GM19238 (cell line): ENCODE measurements around the gene ASCL2.
"Not testable (repeated sequence)": the region's sequence is repeated elsewhere in the genome, so short reads cannot be mapped to it uniquely, and the experiment has no call there.

Experiments used
- DNase-seq: peaks from one replicate; pipeline ENCODE4 v3.0.0; 2011; ENCODE audit warnings: low spot score; ENCODE audit not compliant: insufficient read length

Gene ASCL2

DNA sequence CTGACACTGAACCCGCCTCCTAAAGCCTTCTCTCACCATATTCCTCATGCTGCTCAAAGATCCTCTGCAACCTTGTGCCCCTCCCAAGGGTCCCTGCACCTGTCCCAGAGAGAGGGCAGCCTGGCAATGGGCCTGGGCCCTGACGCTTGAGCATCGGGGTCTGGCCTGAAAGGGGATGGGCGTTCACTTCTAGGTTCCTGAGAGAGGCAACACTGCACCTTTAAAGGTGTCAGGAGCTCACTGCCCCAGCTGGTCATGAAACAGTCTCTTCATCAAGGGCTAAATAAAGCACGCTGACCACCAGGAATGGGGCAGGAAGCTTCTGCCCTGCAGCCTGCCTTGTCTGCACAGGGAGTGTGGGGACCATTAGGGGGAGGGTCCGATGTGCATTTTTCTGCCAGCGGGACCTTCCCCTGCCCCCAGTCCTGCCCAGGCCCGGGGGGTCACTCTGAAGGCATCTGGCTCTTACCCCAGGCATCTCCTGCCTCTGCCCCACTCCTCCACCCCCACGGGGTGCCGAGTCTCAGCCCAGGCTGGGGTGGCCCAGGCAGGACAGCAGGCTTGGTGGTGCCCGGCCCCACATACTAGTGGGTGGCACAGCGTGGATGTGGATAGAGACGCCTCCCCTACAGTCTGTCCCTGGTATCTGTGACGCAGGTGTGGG, 27.9 kb upstream of the ASCL2 start:
- no peak for DNase-seq

DNA sequence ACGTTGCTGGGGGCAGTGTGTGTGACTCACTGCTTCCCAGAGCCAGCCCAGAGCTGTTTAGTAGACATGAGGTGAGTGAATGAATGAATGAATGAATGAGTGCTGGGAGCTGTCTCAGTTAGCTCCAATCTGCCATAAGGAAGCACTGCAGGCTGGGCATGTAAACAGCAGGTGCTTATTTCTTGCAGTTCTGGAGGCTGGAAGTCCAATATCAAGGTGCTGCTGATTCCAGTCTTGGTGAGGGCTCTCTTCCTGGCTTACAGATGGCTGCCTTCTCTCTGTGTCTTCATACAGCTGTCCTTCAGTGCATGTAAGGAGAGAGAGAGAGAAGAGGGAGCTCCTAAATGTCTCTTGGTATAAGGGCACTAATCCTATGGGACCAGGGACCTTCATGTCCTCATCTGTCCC, 27.2 kb upstream of the ASCL2 start:
- DNase-seq, result no peak

DNA sequence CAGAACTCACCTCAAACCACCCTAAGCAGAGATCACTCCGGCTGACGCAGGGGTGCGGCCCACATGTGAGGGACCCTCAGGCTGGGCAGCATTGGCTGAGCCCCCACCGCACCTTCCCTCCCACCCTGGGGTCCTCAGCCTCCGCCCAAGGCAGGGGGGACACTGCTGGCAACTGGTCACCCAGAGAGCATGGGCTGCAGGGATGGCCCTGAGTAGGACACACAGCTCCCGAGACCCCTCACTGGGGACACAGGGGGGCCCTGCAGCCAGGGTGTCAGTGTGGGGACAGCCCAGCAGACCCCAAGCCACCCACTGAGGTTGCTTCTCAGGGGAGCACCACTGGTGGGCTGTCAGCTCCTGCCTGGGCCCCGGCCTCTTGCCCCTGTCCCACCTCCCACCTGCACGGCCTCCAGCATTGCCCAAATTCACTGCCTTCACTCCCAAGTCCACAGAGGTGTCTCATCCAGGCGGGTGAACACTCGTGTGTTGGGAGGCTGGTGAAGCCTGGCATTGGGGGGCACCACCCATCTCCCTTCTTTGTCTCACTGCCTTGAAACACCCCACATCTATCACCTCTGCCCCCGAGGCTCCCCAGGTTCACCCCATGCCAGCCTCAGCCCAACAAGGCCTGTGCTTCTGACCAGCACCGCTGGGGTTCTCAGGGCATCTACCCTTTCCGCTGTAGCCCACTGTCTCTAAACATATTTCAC, 26.7 kb upstream of the ASCL2 start:
- DNase-seq, result no peak

DNA sequence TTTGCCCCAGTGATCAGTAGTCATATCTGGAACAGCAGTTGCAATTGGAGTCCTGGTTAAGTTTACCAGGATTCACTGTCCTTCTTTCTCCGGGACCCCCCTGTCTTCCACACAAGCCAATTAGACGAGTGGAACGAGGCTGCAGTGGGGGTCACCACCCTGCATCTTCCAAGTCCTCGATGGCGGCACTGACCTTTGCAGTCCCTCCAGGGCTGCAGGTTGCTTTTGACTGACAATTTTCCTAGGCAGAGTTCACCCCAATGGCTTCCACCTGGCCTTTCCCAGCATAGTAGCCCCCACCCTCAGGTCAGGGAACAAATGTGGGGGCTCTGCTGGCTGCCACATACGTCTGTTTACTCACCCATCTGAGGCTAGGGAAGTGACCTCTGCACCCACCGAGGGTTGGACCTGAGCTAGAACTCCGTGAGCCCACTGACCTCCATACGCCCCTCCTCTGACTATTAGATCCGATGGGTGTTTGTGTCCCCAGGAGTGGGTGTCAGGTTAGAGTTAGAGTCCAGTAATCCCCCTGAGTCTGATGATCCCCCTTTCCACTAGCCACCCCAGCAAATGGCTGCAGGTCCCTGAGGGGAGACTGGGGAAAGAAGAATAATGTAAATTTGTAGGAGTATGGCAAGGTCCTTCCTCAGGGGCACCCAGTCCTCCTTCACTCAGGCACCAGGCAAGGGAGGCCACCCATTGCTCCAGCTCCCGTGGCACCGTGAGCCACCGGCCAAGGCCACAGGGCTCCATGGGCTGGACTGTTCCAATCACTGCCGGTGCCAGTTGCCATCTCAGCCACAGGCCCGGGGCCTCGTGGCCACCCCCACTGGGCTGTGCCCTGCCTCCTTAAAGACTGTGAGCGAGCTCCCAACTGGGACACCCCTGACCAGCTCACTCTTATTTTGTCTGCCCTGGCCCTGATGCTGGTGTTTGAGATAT, 25.9 kb upstream of the ASCL2 start:
- no peak for DNase-seq

DNA sequence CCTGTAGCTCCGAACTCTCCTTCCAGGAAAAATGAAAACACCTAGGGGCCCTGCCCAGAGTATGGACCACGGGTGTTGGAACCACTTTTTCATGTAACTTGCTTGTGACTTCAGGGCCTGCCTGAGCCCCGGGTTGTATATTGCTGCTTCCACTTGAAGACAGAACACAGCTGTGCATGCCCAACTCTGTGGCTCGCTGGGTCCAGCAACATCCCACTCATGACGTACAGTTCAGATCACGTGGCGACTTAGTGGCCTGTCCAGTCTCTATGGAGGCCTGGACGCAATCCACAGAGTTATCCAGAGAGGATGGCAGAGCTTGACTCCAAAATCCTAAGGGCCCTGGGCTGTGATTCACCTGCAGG, 24.5 kb upstream of the ASCL2 start:
- DNase-seq, result no peak

DNA sequence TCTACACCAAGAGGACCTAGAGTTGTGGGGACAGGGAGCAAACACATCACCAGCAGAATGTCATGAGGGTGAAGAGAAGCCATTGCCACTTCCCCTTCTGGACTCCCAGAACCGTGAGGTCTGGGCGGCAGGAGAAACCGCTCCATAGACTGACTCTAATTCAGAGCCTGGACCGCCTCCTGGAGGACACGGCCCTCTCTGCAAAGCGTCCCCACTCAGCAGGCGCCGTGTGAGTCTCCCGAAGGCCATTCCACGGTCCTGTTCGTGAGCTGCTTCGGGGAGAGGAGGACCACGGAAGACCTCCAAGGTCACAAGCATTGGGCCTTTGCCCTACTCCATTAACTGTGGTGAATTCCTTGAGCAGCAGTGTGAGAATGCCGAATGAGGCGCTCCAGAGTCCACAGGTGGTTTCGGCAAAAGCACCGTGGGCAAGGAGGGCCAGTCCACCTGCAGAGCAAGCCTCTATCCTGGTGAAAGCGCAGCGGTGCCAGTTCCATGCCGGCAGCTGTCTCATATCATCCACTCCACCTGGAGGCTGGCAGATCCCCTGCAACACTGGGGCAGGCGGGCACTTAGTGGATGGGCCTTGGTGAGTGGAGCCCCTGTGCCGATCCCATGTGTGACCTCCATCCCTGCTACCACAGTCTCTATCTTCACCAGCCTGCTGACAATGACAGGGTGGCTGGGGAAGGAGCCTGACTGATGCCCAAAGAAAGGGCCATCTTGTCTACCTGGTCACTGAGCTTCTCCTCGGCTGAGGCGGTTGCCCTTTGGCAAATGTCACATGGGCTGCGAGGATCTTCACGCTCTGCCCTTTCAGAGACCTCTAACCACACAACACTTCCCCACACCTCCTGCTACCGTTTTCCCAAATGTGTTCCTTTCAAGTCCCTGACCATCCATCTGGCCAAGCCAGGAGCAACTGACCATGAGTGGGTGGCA, 23.9 kb upstream of the ASCL2 start:
- DNase-seq, result no peak

DNA sequence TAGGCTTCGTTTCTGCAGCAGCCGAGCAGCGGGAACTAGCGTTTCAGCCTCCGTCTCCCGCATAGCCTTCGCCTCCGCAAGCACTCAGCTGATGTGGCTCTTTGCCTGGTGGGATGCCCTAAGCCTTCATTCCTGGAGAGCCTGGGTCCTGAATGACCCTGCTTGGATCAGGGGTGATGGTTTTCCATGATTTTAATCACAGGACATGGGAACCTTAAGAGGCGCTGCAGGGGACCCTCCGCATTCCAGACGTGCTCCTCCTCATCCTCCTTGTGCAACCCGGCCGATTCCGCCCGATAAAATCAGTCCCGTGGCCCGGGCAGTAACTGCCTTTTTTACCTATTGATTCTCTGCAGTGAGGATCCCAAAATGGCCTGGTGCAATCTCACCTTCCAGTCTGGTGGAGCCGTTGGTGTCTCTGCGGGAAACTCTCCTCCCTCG, 23.2 kb upstream of the ASCL2 start:
- no peak for DNase-seq

DNA sequence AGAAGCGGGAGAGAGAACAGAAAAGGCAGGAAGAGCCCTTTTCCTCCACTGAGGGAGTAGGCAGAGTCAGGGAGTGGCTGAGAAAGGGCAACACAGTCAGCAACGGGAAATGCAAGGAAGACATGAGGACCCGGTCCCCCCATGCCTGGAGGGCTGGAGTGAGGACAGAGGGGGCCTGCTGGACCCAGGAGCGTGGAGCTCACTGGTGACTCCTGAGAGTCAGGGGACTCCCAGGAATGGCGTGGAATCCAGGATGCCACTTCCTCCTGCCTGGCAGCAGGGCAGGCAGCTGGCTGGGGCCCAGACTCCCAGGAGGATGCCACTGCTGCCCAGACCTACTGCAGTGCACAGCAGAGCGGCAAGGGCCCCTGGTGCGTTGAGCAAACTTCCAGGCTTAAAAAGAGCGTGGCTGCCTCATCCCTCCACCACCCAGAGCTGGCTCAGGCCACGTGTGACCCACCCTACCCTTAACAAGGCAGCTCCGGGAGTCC, 20.0 kb upstream of the ASCL2 start:
- no peak for DNase-seq

DNA sequence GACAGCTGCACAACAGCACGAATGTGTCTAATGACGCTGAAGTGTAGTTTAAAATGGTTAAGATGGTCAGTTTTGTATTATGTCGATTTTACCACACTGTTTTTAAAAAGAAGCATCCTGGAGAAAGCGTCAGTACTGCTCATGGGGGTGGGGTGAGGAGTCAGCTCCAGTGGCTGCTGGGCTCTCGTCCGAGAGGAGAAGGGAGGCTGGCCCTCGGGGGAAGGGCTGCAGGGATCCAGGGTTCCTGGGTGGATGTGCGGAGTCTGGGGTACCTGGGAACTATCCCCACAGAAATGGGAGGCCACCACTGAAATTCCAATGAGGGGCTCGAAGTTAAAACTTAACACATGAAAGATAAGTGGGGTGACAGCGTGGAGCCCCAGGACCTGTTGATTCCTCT, 19.5 kb upstream of the ASCL2 start:
- no peak for DNase-seq

DNA sequence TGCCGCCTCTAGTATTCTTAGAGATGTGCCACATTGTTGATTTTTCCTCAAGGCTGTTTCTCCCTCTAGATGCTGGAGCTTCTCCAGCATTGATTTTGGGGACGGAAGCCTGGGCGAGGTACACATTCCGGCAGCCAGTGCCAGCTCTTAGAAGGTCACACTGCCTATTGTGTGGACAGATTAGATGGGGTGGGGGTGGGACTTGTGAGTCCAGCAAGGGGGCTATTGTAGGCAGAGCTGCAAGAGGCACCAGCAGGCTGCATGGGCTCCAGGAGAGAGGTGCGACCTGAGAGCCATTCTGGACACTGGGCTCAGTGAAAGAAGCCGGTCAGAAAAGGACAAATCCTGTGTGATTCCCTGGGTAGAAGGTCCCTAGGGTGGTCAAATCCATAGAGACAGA, 19.0 kb upstream of the ASCL2 start:
- DNase-seq, result no peak

DNA sequence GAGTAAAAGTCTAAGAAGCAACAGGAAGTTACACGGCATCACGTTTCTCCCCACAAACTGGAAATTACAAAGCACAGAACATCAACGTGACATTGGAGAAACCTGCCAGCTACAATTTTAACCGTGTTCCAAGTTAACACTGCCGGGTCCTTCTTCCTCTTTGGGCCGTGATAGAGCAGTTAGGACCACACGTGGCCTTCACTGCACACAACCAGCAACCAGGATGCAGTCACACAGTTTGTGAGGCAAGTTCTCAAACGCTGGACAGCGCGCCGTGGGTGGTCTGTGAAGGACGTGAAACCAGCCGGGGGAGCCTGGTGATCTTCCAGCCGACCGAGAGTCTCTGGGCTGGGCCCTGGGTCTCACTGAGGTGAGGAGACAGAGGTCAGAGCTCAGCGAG, 16.7 kb upstream of the ASCL2 start:
- DNase-seq, result no peak

DNA sequence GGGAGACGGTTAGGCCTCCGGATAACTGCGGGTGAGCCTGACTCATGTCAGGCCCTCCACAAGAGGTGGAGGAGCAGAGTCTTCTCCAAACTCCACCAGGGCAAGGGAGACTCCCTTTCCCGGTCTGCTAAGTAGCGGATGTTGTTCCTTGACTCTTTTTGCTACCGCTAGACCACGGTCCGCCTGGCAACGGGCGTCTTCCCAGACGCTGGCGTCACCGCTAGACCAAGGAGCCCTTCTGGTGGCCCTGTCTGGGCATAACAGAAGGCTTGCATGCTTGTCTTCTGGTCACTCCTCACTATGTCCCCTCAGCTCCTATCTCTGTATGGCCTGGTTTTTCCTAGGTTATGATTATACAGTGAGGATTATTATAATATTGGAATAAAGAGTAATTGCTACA, 16.0 kb upstream of the ASCL2 start:
- not testable (repeated sequence) for DNase-seq

DNA sequence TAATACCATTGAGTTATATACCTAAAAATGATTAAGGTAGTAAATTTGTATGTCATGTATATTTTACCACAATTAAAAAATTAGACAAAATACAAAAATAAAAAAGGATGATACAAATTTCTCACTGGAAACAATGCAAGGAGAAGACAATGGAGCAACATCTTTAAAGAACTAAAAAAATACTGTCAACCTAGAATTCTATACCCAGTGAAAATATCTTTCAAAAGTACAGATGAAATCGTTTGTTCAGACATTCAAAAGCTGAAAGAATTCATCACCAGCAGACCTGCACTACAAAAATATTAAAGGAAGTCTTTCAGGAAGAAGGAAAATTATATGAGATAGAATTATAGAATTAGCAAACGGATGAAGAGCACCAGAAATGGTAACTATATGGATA, 9.8 kb upstream of the ASCL2 start:
- DNase-seq, result no peak

DNA sequence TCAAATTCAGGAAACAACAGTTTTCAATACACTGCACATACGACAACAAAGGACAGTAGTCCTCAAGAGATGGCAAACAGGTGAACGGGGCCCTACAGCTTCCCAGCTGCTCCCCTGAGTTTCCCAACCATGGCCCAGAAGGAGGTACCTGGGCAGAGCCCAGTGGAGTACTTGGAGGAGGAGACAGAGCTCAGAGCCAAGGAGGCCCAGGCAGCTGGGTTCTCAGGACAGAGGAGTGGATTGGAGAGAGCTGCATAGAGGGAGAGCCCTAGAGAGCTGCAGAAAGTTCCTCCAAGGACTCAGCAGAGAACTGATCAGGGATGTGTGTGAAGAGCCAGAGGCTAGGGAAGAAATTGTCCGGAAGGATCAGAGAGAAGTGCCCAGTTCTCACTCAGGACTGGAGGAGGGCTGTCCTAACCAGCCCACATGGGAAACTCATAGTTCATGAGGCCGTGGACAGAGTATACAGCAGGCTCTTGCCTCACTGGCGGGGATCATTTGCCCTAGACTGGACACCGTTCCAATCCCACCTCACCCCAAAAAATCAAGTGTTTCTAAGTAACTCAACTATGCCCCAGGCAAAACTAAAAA, 7.6 kb upstream of the ASCL2 start:
- DNase-seq, result no peak

DNA sequence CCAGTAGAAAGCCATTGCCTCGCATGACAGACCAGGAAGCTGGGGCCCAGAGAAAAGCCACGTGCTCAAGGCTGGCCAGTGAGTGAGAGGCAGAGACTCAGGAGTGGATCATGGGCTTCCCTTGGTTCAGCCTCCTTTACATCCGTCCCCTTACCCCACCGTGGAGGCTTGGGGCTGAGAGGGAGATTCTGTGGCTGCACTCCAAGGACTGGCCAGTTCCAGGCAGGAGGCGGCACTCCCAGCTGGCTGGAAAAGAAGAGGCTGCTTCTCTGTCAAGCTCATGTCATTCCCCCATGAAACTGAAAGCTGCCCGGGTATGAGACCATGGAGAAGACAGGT, 6.6 kb upstream of the ASCL2 start:
- no peak for DNase-seq

DNA sequence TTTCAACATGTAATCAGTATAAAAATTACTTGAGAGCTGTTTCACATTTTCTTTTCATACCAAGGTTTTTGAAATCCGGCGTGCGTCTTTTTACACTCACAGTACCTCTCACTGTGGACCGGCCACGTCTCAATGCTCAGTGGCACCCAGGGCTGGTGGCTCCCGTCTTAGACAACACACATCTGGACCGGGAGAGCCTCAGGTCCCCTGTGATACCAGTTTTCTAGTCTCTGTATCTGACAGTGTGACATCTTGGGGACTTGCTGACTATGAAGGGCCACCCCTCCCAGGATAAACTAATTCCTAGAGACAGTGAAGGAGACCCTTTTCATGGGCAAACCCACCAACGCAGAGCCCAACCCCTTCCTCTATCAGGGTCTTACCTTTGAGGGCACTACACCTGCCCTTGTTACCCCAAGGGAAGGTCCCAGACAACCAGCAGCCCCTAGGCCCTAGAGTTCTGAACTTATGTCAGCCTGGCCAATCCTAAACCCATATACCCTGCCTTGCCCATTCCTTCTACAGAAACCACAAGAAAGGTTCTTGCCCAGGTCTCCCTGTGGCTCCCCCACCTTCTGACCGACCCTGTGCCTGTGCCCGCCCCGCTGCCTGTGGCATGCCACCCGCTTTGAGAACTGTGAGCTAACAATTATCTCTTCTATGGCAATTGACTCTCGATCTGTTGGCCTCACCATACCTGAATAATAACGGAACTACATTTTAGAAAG, 6.1 kb upstream of the ASCL2 start:
- no peak for DNase-seq

DNA sequence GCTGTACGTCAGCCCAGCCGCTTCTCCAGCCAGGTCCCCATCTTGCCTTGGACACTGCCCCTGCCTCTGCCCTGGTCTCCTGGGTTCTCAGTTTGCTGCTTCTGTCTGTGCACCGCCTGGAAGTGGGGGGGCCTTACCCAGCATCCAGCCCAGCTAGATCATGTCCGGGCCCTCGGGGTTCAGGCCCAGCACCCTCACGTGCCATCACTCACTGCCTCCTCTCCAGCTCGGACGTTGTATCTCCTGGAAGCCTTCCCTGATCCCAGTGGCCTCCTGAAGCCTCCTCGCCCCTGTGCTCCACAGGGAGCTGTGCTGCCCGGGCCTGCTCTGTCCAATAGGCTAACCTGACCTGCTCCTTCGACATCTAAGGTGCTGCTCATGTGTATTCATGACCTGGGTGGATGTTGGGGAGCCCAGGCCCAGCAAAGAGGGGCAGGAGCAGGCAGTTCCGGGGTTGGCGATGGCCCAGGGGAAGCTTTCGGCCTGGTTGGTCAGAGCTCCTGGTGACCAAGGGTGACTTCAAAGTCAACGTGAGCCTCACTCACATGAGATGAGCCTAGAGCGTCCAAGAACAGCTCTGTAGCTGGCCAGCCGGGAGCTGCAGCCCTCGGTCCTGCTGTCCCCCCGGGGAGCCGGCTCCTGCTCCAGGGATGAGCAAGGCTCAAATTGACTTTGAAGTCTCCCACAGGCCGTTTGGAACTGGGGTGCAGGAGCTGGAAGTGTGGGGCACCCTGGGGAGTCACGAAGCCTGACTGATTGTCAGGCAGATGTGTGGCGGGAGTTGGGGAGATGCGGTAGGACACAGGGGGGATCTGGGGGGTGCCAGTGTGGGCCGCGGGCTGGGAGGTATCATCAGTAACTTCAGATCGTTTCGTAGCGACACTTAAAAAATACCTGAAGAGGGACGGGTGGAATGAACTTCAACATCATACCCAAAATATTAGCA, 5.2 kb upstream of the ASCL2 start:
- no peak for DNase-seq

DNA sequence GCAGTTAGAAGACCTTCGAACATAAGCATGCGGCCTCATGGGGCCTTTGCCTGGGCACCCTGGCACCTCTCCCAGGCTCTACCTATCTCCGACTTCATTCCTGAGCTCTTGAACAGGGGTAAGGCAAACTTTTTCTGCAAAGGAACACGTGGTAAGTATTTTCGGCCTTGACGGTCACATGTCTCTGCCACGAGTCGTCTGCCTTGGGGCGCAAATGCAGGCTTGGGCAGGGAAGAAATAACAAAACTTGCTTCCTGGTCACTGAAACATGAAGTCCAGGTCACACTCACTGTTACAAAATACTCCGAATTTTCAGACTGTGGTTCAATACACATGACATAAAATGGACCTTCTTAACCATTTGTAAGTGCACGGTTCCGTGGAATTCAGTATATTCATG, 3.4 kb upstream of the ASCL2 start:
- DNase-seq, result no peak

DNA sequence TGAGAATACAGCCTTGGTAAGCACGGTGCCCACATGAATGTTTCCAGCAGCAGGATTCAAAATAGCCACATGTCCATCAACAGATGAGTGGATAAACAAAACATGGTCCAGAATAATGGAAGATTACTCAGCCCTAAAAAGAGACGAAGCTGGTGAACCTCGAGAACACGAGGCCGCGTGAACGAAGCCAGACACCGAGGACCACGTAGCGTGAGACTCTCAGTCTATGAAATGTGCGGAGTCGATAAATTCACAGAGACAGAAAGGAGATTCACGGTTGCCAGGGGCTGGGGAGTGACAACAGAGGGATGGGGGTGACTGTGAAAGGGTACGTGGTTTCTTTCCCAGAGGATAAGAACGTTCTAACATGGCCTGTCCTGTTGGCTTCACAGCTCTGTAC, 2.9 kb upstream of the ASCL2 start:
- DNase-seq, result no peak
